SK-MEL-5 (cell line): ENCODE data around the gene RXFP4. TPM values are rescaled to one million over a fixed set of nuclear protein-coding genes. Genes with fewer than 3 reads are reported as not detected.

Experiments
- DNase-seq: peaks from one replicate; pipeline ENCODE4 v3.0.0-alpha.2; 2016; ENCODE audit warnings: low read depth, low spot score
- in situ Hi-C: cut with HindIII; loops from 2 replicates; pipeline ENCODE4 v1.10.0; 2016; ENCODE audit warnings: low sequenced_read_pairs, high pct_unique_total_duplicates, low pct_unique_long_range_greater_than_20kb
- total RNA-seq: library from RNA; depleted of rRNA; stranded (reverse); fragments of >200 nt; shearing (Covaris generic); gene quantifications from 2 replicates; pipeline ENCODE4 v1.2.3, GENCODE V29; 2014

RXFP4 gene
- total RNA-seq, 1 experiment from 2014 or later, result not detected

- DNase-seq, result no peak
- in situ Hi-C loops, result no loop called here
These were observed 30.7 kb downstream of the RXFP4 start for GRCh38 chr1:155971910-155972809.

GRCh38 chr1:155973723-155974122 lies 32.3 kb downstream of the RXFP4 start:
- DNase-seq, result no peak
- in situ Hi-C loops, result no loop called here

GRCh38 chr1:155974208-155975115 lies 33.0 kb downstream of the RXFP4 start:
- in situ Hi-C loops, result no loop called here
- DNase-seq, result no peak

- DNase-seq, result no peak
- in situ Hi-C loops, result no loop called here
These were observed 34.1 kb downstream of the RXFP4 start for GRCh38 chr1:155975375-155976061.

GRCh38 chr1:155976062-155976912 lies 34.8 kb downstream of the RXFP4 start:
- in situ Hi-C loops, result no loop called here
- DNase-seq, result no peak

- in situ Hi-C loops, result no loop called here
- DNase-seq, result no peak
These were observed 35.7 kb downstream of the RXFP4 start for GRCh38 chr1:155976913-155977689.

GRCh38 chr1:155977690-155978324 lies 36.4 kb downstream of the RXFP4 start:
- in situ Hi-C loops, result no loop called here
- no peak for DNase-seq

- in situ Hi-C loops, result no loop called here
- DNase-seq, result peak; percentile 31
These were observed 37.0 kb downstream of the RXFP4 start, which contains the start of gene ARHGEF2 for GRCh38 chr1:155978325-155978972. TSS of gene ARHGEF2 (minus strand) at chr1:155978547. CDS start at chr1:155978427, 120 bp downstream.

- in situ Hi-C loops, result no loop called here
- no peak for DNase-seq
These were observed 37.6 kb downstream of the RXFP4 start for GRCh38 chr1:155978973-155979429.

GRCh38 chr1:155979597-155980343 lies 38.3 kb downstream of the RXFP4 start:
- no peak for DNase-seq
- in situ Hi-C loops, result no loop called here

- in situ Hi-C loops, result no loop called here
- DNase-seq, result peak; percentile 29
These were observed 40.0 kb downstream of the RXFP4 start for GRCh38 chr1:155981266-155982088.

GRCh38 chr1:155982106-155982505 lies 40.7 kb downstream of the RXFP4 start:
- DNase-seq, result no peak
- in situ Hi-C loops, result no loop called here

GRCh38 chr1:155983191-155984024 lies 42.0 kb downstream of the RXFP4 start:
- peak; percentile 99 for DNase-seq
- in situ Hi-C loops, result no loop called here
